Activated CD4-positive, alpha-beta memory T cell treated with anti-CD3 and anti-CD28 coated beads for 36 hours (primary cell): ENCODE data around the gene TMEM82. TPM values are rescaled to one million over a fixed set of nuclear protein-coding genes. Genes with fewer than 3 reads are reported as not detected.

Experiments
- CTCF ChIA-PET: fragments of 350-600 bp; sonication (Branson Sonifier 250); formaldehyde crosslinking; loops from one replicate; lab custom pipeline; 2021; ENCODE audit warnings: antibody characterized with exemption, inconsistent platforms; lab: Charles Lee
- POLR2A ChIA-PET: fragments of 350-600 bp; sonication (Branson Sonifier 250); formaldehyde crosslinking; loops from one replicate; lab custom pipeline; 2021; ENCODE audit warnings: antibody characterized with exemption; lab: Charles Lee
- DNase-seq: peaks from one replicate; pipeline ENCODE4 v3.0.0-alpha.2; 2020
- H3K27ac Mint-ChIP-seq: one replicate; pipeline ENCODE4 v1.8.0; 2021; ENCODE audit warnings: mixed read lengths
- H3K27me3 Mint-ChIP-seq: one replicate; pipeline ENCODE4 v1.8.0; 2021; ENCODE audit warnings: mixed read lengths
- H3K36me3 Mint-ChIP-seq: one replicate; pipeline ENCODE4 v1.8.0; 2021; ENCODE audit warnings: mixed read lengths
- H3K4me1 Mint-ChIP-seq: one replicate; pipeline ENCODE4 v1.8.0; 2021; ENCODE audit warnings: low read depth, mixed read lengths
- H3K4me3 Mint-ChIP-seq: one replicate; pipeline ENCODE4 v1.8.0; 2021; ENCODE audit warnings: mild to moderate bottlenecking, mixed read lengths
- H3K9me3 Mint-ChIP-seq: one replicate; pipeline ENCODE4 v1.8.0; 2021; ENCODE audit warnings: mixed read lengths
- intact Hi-C: fragments of 100-400 bp; cut with micrococcal nuclease; formaldehyde crosslinking; loops from one replicate; pipeline ENCODE4 v1.15.1; 2023
- total RNA-seq, 2 experiments: library from RNA; stranded (reverse); gene quantifications; one replicate each; pipeline ENCODE4 v1.2.3, GENCODE V29; 2021

The TMEM82 gene
- total RNA-seq, 2 experiments from 2014 or later = not detected

- Mint-ChIP-seq H3K36me3 (no peaks in the 10 kb centered on the region), H3K27ac (no peak overlapping the region), H3K9me3 (no peaks in the 10 kb centered on the region), H3K27me3 (peaks cover 3% of the 10 kb centered on the region), H3K4me3 (no peak overlapping the region), H3K4me1 (no peaks in the 10 kb centered on the region)
- intact Hi-C loops = no loop called here
- ChIA-PET POLR2A (no interaction called here), CTCF (no interaction called here)
- DNase-seq = no peak
Measured at GRCh38 chr1:15786581-15786980, 44.3 kb downstream of the TMEM82 start.

DNA sequence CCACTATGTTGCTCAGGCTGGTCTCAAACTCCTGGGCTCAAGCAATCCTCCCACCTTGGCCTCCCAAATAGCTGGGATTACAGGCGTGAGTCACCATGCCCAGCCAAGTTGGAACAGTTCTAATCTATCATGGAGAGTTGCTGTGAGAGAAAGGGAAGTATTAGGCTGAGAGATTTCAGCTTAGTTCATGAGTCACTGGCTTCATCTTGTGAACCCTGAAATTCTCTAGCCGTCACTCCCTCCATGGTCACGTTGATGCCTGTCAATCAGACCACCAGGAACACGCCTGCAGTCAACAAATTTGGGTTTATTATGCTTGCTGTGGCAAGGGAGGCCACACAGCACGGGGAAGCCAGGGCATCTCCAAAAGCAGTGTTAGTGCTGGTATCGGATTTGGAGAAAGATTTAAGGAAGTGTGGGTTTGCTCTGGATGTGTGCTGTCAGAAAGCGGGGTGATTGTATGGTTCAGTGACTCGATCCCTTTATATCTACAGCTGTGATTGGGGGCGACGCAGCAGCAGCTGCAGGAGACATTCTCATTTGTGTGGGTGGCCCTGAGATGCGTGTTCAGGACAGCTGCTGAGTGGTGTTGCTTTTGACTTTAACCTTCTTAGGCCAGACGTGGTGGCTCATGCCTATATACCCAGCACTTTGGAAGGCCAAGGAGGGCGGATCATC is 46.5 kb downstream of the TMEM82 start:
- CTCF ChIA-PET = interaction anchor here (0.6 to 0.8 kb wide), 2 partner anchors 11 to 290 kb away, joined by 3 read pairs; no protein-coding TSS in a partner anchor
- intact Hi-C loops = no loop called here
- Mint-ChIP-seq H3K9me3 (no peaks in the 10 kb centered on the region), H3K27ac (no peak overlapping the region), H3K27me3 (peaks cover 4% of the 10 kb centered on the region), H3K4me1 (no peaks in the 10 kb centered on the region), H3K4me3 (no peak overlapping the region), H3K36me3 (no peaks in the 10 kb centered on the region)
- POLR2A ChIA-PET = no interaction called here
- DNase-seq = no peak

DNA sequence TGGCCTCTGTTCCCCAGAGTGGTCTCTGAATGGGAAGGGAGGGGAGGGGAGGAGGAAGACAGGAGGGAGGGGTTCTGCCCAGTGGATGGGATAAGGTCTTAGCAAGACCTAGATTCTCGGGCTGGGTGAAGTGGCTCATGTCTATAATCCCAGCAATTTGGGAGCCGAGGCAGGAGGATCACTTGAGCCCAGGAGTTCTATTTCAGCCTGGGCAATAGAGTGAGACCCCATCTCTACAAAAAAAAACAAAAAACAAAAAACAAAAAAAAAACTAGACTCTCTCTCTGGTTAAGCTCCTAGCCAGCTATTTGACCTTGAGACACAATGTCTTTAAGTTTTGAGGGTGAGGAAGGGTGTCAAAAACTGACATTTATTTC is 53.8 kb downstream of the TMEM82 start:
- Mint-ChIP-seq H3K4me1 (peaks cover 3% of the 10 kb centered on the region), H3K27me3 (peaks cover 2% of the 10 kb centered on the region), H3K27ac (no peak overlapping the region), H3K9me3 (no peaks in the 10 kb centered on the region), H3K36me3 (no peaks in the 10 kb centered on the region), H3K4me3 (no peak overlapping the region)
- intact Hi-C loops = no loop called here
- DNase-seq = no peak
- ChIA-PET POLR2A (interaction anchor here (0.6 kb wide), 1 partner anchor 142 kb away, joined by 3 read pairs; no protein-coding TSS in a partner anchor), CTCF (interaction anchor here (0.7 to 2.0 kb wide), 4 partner anchors 19 to 260 kb away, joined by 3 to 7 read pairs (median 3); no protein-coding TSS in a partner anchor)

Other genes with a start within 250 kb of the TMEM82 start
- gene CASP9, start 218.3 kb upstream of the TMEM82 start, total RNA-seq = 10 to 100 TPM; 10.5 to 11.5 TPM
- 10 to 100 TPM; 10.0 to 10.4 TPM for gene DNAJC16, start 215.7 kb upstream of the TMEM82 start, total RNA-seq
- gene AGMAT, start 157.4 kb upstream of the TMEM82 start, total RNA-seq = 10 to 100 TPM; 13.9 to 15.2 TPM
- 10 to 100 TPM; 26.3 to 28.2 TPM for gene DDI2, start 125.0 kb upstream of the TMEM82 start, total RNA-seq
- gene PLEKHM2, start 58.2 kb upstream of the TMEM82 start, total RNA-seq = 10 to 100 TPM; 46.5 to 48.1 TPM
- 1 to 10 TPM in 1 of 2 experiments, under 1 TPM in 1; 0.92 to 1.5 TPM for gene SLC25A34, start 6.2 kb upstream of the TMEM82 start, total RNA-seq
- under 1 TPM in 1 of 2 experiments, not detected in 1; 0.05 TPM for gene FBLIM1, start 16.3 kb downstream of the TMEM82 start, total RNA-seq
- gene UQCRHL, start 65.2 kb downstream of the TMEM82 start, total RNA-seq = 1 to 10 TPM; 2.0 to 2.5 TPM
- gene SPEN, start 105.2 kb downstream of the TMEM82 start, total RNA-seq = 10 to 100 TPM; 37.0 to 41.9 TPM
- gene ZBTB17, start 233.6 kb downstream of the TMEM82 start, total RNA-seq = 10 to 100 TPM; 52.7 to 58.8 TPM